ENCODE results near the gene DSC3.

The DSC3 gene

GRCh38 chr18:30971338-30971956, 71.1 kb downstream of the DSC3 start:
- DNase-seq (ENCODE audit: low read depth), result no peak

GRCh38 chr18:30970196-30970816, 72.2 kb downstream of the DSC3 start:
- DNase-seq (ENCODE audit: low read depth), result no peak

- DNase-seq (ENCODE audit: low read depth), result no peak
These were observed 72.8 kb downstream of the DSC3 start for GRCh38 chr18:30969670-30970170.

- no peak for DNase-seq (ENCODE audit: low read depth)
These were observed 74.8 kb downstream of the DSC3 start for GRCh38 chr18:30967701-30968100.

GRCh38 chr18:30965237-30965636, 77.3 kb downstream of the DSC3 start:
- DNase-seq (ENCODE audit: low read depth), result no peak

GRCh38 chr18:30960661-30961060, 81.9 kb downstream of the DSC3 start:
- no peak for DNase-seq (ENCODE audit: low read depth)

GRCh38 chr18:30957066-30957465, 85.5 kb downstream of the DSC3 start:
- no peak for DNase-seq (ENCODE audit: low read depth)

GRCh38 chr18:30954262-30954661, 88.3 kb downstream of the DSC3 start:
- no peak for DNase-seq (ENCODE audit: low read depth)

GRCh38 chr18:30945761-30946160, 96.8 kb downstream of the DSC3 start:
- DNase-seq (ENCODE audit: low read depth), result no peak

GRCh38 chr18:30944773-30945417, 97.6 kb downstream of the DSC3 start:
- no peak for DNase-seq (ENCODE audit: low read depth)

- no peak for DNase-seq (ENCODE audit: low read depth)
These were observed 101.5 kb downstream of the DSC3 start for GRCh38 chr18:30940952-30941539.

Data from stimulated activated CD8-positive, alpha-beta memory T cell treated with anti-CD3 and anti-CD28 coated beads, Interleukin-12 subunit alpha, Interleukin-12 subunit beta, amount 100 ng/mL, for 4 hours (primary cell).